Ovary (tissue), 3 donors: ENCODE results near the gene CDK18.

Experiments
- CTCF ChIP-seq, 3 donors: fragments of 450-650 bp in 2 of 3; fragments of 200-600 bp in 1 of 3; IDR thresholded peaks; one replicate each; pipeline versions ENCODE4 v1.5.1 to v1.8.0; 2016 to 2022; ENCODE audit warnings: antibody characterized with exemption in 3 of 3, mild to moderate bottlenecking in 1 of 3
- POLR2A ChIP-seq: fragments of 450-650 bp; IDR thresholded peaks from one replicate; pipeline ENCODE4 v1.6.1; 2017; ENCODE audit warnings: antibody characterized with exemption, mild to moderate bottlenecking, moderate library complexity
- donor health status: DM: no; HTN: no; CAD: no.

DNA sequence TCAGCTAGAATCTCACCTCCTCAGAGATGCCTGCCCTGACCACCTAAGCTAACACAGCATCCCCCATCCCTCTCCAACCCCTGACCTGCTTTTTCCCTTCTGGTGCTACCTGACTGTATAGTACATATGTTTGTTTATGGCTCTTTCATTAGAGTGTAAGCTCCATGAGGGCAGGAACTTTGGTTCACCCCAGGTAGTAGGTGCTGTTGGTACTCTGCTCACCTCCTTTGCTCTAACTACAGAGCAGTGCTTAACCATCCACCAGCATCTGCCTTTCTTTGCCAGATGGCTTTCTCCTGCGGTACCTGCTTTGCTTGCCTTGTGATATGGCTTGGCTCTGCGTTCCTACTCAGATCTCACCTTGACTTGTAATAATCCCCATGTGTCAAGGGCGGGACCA, 29.9 kb upstream of the CDK18 start:
- TF ChIP-seq CTCF (IDR thresholded peaks at IDR 0.05) (no peak), POLR2A (no peak)
